Endodermal cell (in vitro differentiated cells): ENCODE measurements around the gene MMRN2. TPM values are rescaled to one million over a fixed set of nuclear protein-coding genes. Genes with fewer than 3 reads are reported as not detected.
A peak's percentile ranks its signal among the peaks of the same experiment; 100 is the strongest.

Experiments used
- DNase-seq: peaks from one replicate; pipeline ENCODE4 v3.0.0-alpha.2; 2017
- H3K27ac ChIP-seq: 2 replicates; pipeline ENCODE4 v1.5.1; 2013; ENCODE audit warnings: mild to moderate bottlenecking, low read depth, low read length, moderate library complexity
- H3K27me3 ChIP-seq: 2 replicates; pipeline ENCODE4 v1.6.1; 2013; ENCODE audit warnings: mild to moderate bottlenecking, low read length, moderate library complexity; ENCODE audit not compliant: insufficient read depth, control insufficient read depth, poor library complexity, severe bottlenecking
- H3K36me3 ChIP-seq: 2 replicates; pipeline ENCODE4 v1.7.0; 2013; ENCODE audit warnings: mild to moderate bottlenecking, low read length, moderate library complexity; ENCODE audit not compliant: control insufficient read depth, insufficient read depth
- H3K4me1 ChIP-seq: one replicate; pipeline ENCODE4 v1.7.0; 2013; ENCODE audit warnings: low read length; ENCODE audit not compliant: control insufficient read depth, insufficient read depth
- H3K4me3 ChIP-seq: 2 replicates; pipeline ENCODE4 v1.5.1; 2013; ENCODE audit warnings: mild to moderate bottlenecking, low read length, moderate library complexity
- H3K9ac ChIP-seq: 2 replicates; pipeline ENCODE4 v1.6.1; 2013; ENCODE audit warnings: mild to moderate bottlenecking, low read length, moderate library complexity; ENCODE audit not compliant: poor library complexity, severe bottlenecking; ENCODE audit errors: extremely low read depth
- H3K9me3 ChIP-seq: 2 replicates; pipeline ENCODE4 v1.6.1; 2013; ENCODE audit warnings: mild to moderate bottlenecking, low read length, moderate library complexity; ENCODE audit not compliant: control insufficient read depth
- H3K27ac Mint-ChIP-seq: 2 replicates; pipeline ENCODE4 v1.8.0; 2020; ENCODE audit warnings: mixed read lengths
- H3K27me3 Mint-ChIP-seq: 2 replicates; pipeline ENCODE4 v1.8.0; 2021; ENCODE audit warnings: mild to moderate bottlenecking, mixed read lengths; ENCODE audit not compliant: insufficient read depth
- H3K36me3 Mint-ChIP-seq: 2 replicates; pipeline ENCODE4 v1.8.0; 2020; ENCODE audit warnings: low read depth, mixed read lengths
- H3K4me1 Mint-ChIP-seq: 2 replicates; pipeline ENCODE4 v1.8.0; 2020; ENCODE audit warnings: mixed read lengths
- H3K4me3 Mint-ChIP-seq: 2 replicates; pipeline ENCODE4 v1.8.0; 2020; ENCODE audit warnings: mild to moderate bottlenecking, moderate library complexity, mixed read lengths
- H3K9me3 Mint-ChIP-seq: 2 replicates; pipeline ENCODE4 v1.8.0; 2020; ENCODE audit warnings: mild to moderate bottlenecking, mixed read lengths
- CTCF ChIP-seq: fragments of 200-600 bp; sonication (generic); conservative IDR thresholded peaks from 2 replicates; pipeline ENCODE4 v1.5.0; 2021; ENCODE audit warnings: antibody characterized with exemption, mild to moderate bottlenecking
- WGBS, 2 experiments: methylation state at CpG; one replicate each; pipeline versions ENCODE4 v1.1.5 to v1.1.7; 2013; ENCODE audit warnings: missing lambda C conversion rate in 2 of 2, mixed read lengths in 1 of 2; ENCODE audit not compliant: insufficient coverage in 1 of 2, insufficient read length in 1 of 2; 5-methylcytosine and 5-hydroxymethylcytosine counted together
- total RNA-seq, 2 donors: library from RNA; stranded (reverse); fragmentation: NEBNext Ultra II Directional in 1 of 2; extraction: Animal tissue kit (Norgen Biotek cat#: 25700) in 1 of 2; gene quantifications; 2 replicates in 1 of 2; 3 replicates in 1 of 2; pipeline ENCODE4 v1.2.1, GENCODE V29; 2021

Gene MMRN2
- total RNA-seq, 2 donors from 2014 or later: 1.00 to 1.3 TPM

GRCh38 chr10:86962136-86962980 lies 4.9 kb upstream of the MMRN2 start:
- DNase-seq: no peak
- no peak overlapping the region for H3K27ac Mint-ChIP-seq
- no peaks in the 10 kb centered on the region for H3K36me3 Mint-ChIP-seq

GRCh38 chr10:86961481-86962091 lies 4.2 kb upstream of the MMRN2 start:
- Histone ChIP-seq H3K27me3 (no peaks in the 10 kb centered on the region), H3K4me1 (peaks cover under 1% of the 10 kb centered on the region), H3K4me3 (no peak overlapping the region), H3K36me3 (no peaks in the 10 kb centered on the region), H3K9me3 (no peaks in the 10 kb centered on the region), H3K9ac (no peak overlapping the region), H3K27ac (no peak overlapping the region)
- DNase-seq: peak; percentile 26
- 94% methylated on average over 6 to 12 of the region's 12 CpGs for WGBS, 2 experiments
- peaks cover 22% of the 10 kb centered on the region for H3K4me1 Mint-ChIP-seq
- H3K9me3 Mint-ChIP-seq: no peaks in the 10 kb centered on the region
- H3K27ac Mint-ChIP-seq: no peak overlapping the region
- H3K27me3 Mint-ChIP-seq: no peaks in the 10 kb centered on the region
- no peak for TF ChIP-seq CTCF
- H3K4me3 Mint-ChIP-seq: no peak overlapping the region
- H3K36me3 Mint-ChIP-seq: no peaks in the 10 kb centered on the region

More at GRCh38 chr10:86962136-86962980, 4.9 kb upstream of the MMRN2 start:
- no peak overlapping the region for H3K27ac ChIP-seq
- no peak overlapping the region for H3K9ac ChIP-seq
- H3K27me3 ChIP-seq: no peaks in the 10 kb centered on the region
- WGBS, 2 experiments: 89 to 90% methylated on average over 1 to 7 of the region's 7 CpGs
- peaks cover 4% of the 10 kb centered on the region for H3K4me1 ChIP-seq
- Mint-ChIP-seq H3K4me3 (no peak overlapping the region), H3K27me3 (no peaks in the 10 kb centered on the region), H3K9me3 (no peaks in the 10 kb centered on the region), H3K4me1 (peaks cover 24% of the 10 kb centered on the region)
- TF ChIP-seq CTCF: no peak
- no peak overlapping the region for H3K4me3 ChIP-seq
- no peaks in the 10 kb centered on the region for H3K9me3 ChIP-seq
- H3K36me3 ChIP-seq: no peaks in the 10 kb centered on the region

- Mint-ChIP-seq H3K27ac (peak overlapping the region; percentile 84), H3K4me1 (peaks cover 16% of the 10 kb centered on the region), H3K4me3 (no peak overlapping the region), H3K27me3 (no peaks in the 10 kb centered on the region), H3K9me3 (no peaks in the 10 kb centered on the region), H3K36me3 (no peaks in the 10 kb centered on the region)
- DNase-seq: peak; percentile 45
- Histone ChIP-seq H3K27ac (no peak overlapping the region), H3K36me3 (no peaks in the 10 kb centered on the region), H3K4me1 (no peaks in the 10 kb centered on the region), H3K9me3 (no peaks in the 10 kb centered on the region), H3K27me3 (no peaks in the 10 kb centered on the region), H3K4me3 (no peak overlapping the region), H3K9ac (no peak overlapping the region)
- TF ChIP-seq CTCF: no peak
- WGBS, 2 experiments: 94 to 96% methylated on average over 8 to 9 of the region's 9 CpGs
Observed at GRCh38 chr10:86960863-86961434, 3.5 kb upstream of the MMRN2 start.
